ENCODE measurements around the gene CYP2C19.

DNA sequence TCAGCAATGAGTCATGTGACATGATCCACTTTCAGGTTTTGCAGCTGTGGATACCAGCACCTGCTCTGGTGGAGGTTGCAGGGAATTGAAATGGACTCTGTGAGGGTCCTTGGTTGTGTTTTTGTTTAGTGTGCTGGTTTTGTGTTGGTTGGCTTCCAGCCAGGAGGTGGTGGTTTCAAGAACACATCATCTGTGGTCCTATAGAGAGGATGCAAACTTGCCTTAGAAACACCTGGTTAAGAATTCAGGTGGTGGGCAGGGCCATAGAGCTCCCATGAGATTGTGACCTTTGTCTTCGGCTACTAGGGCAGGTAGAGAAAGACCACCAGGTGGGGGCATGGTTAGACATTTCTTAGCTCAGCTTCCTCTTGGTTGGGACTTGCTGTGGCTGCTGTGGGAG is 116.7 kb downstream of the CYP2C19 start:
- TF ChIP-seq, protein P1, sequence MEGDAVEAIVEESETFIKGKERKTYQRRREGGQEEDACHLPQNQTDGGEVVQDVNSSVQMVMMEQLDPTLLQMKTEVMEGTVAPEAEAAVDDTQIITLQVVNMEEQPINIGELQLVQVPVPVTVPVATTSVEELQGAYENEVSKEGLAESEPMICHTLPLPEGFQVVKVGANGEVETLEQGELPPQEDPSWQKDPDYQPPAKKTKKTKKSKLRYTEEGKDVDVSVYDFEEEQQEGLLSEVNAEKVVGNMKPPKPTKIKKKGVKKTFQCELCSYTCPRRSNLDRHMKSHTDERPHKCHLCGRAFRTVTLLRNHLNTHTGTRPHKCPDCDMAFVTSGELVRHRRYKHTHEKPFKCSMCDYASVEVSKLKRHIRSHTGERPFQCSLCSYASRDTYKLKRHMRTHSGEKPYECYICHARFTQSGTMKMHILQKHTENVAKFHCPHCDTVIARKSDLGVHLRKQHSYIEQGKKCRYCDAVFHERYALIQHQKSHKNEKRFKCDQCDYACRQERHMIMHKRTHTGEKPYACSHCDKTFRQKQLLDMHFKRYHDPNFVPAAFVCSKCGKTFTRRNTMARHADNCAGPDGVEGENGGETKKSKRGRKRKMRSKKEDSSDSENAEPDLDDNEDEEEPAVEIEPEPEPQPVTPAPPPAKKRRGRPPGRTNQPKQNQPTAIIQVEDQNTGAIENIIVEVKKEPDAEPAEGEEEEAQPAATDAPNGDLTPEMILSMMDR (IDR thresholded peaks at IDR 0.05), result no peak
- no peak for TF ChIP-seq POLR2A (IDR thresholded peaks at IDR 0.05)

All from lower leg skin (tissue), 3 donors.